Stomach smooth muscle (tissue), 2 donors: ENCODE data around the gene WDR7.

Source experiments
- H3K27ac ChIP-seq: one replicate; pipeline ENCODE4 v1.7.0; 2013; ENCODE audit warnings: mild to moderate bottlenecking, low read length, inconsistent platforms
- H3K27me3 ChIP-seq, 2 donors: one replicate each; pipeline ENCODE4 v1.7.0; 2013; ENCODE audit warnings: low read length in 2 of 2; ENCODE audit not compliant: insufficient read depth in 2 of 2, control insufficient read depth in 1 of 2
- H3K36me3 ChIP-seq, 2 donors: one replicate each; pipeline ENCODE4 v1.7.0; 2013; ENCODE audit warnings: low read length in 2 of 2; ENCODE audit not compliant: control insufficient read depth in 2 of 2, insufficient read depth in 2 of 2
- H3K4me1 ChIP-seq: one replicate; pipeline ENCODE4 v1.7.0; 2013; ENCODE audit warnings: low read length; ENCODE audit not compliant: control insufficient read depth, insufficient read depth
- H3K4me3 ChIP-seq, 2 donors: one replicate each; pipeline ENCODE4 v1.7.0; 2013; ENCODE audit warnings: low read length in 2 of 2
- H3K9ac ChIP-seq, 2 donors: one replicate each; pipeline ENCODE4 v1.7.0; 2013; ENCODE audit warnings: low read length in 2 of 2, mild to moderate bottlenecking in 1 of 2
- H3K9me3 ChIP-seq, 2 donors: one replicate each; pipeline ENCODE4 v1.7.0; 2013; ENCODE audit warnings: low read length in 2 of 2; ENCODE audit not compliant: control insufficient read depth in 2 of 2
- donor health status: healthy.
- donor health status: Pancreatic carcinoma.

Gene WDR7

DNA sequence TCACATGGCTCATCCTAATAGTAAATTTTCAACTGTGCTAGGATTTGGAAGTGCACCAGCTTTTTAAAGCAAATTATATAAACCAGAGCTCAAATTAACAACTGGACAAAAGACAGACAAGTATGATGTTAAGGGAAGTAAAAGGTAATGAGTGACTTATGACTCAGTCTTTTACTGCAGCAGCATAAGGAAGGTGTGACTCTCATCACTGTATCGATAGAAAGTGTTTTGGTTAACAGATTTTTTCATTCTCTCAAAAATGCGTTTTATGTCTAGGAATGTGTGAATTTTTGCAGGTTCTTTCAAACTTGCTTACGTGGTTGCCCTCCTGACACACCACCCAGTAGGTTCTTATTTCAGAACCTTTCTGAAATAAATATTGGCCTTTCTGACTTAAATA lies 251.5 kb downstream of the WDR7 start:
- Histone ChIP-seq H3K4me3 (no peak overlapping the region), H3K4me1 (no peaks in the 10 kb centered on the region), H3K36me3 (no peaks in the 10 kb centered on the region), H3K27ac (no peak overlapping the region), H3K27me3 (no peaks in the 10 kb centered on the region), H3K9ac (no peak overlapping the region), H3K9me3 (no peaks in the 10 kb centered on the region)

GRCh38 chr18:56903686-56904085 lies 252.5 kb downstream of the WDR7 start:
- no peak overlapping the region for H3K4me3 ChIP-seq
- H3K4me1 ChIP-seq = no peaks in the 10 kb centered on the region
- H3K27ac ChIP-seq = no peak overlapping the region
- no peaks in the 10 kb centered on the region for H3K9me3 ChIP-seq
- no peaks in the 10 kb centered on the region for H3K36me3 ChIP-seq
- no peaks in the 10 kb centered on the region for H3K27me3 ChIP-seq
- no peak overlapping the region for H3K9ac ChIP-seq

- Histone ChIP-seq H3K36me3 (no peaks in the 10 kb centered on the region), H3K27ac (no peak overlapping the region), H3K27me3 (no peaks in the 10 kb centered on the region), H3K4me3 (no peak overlapping the region), H3K9me3 (no peaks in the 10 kb centered on the region), H3K9ac (no peak overlapping the region), H3K4me1 (no peaks in the 10 kb centered on the region)
Measured at GRCh38 chr18:56907771-56908170, 256.6 kb downstream of the WDR7 start.

GRCh38 chr18:56910237-56910636 lies 259.1 kb downstream of the WDR7 start:
- Histone ChIP-seq H3K9ac (no peak overlapping the region), H3K27ac (no peak overlapping the region), H3K4me3 (no peak overlapping the region), H3K36me3 (no peaks in the 10 kb centered on the region), H3K9me3 (no peaks in the 10 kb centered on the region), H3K27me3 (no peaks in the 10 kb centered on the region), H3K4me1 (no peaks in the 10 kb centered on the region)

- Histone ChIP-seq H3K9ac (no peak overlapping the region), H3K27ac (no peak overlapping the region), H3K4me1 (no peaks in the 10 kb centered on the region)
Measured at GRCh38 chr18:56910967-56911366, 259.8 kb downstream of the WDR7 start.

DNA sequence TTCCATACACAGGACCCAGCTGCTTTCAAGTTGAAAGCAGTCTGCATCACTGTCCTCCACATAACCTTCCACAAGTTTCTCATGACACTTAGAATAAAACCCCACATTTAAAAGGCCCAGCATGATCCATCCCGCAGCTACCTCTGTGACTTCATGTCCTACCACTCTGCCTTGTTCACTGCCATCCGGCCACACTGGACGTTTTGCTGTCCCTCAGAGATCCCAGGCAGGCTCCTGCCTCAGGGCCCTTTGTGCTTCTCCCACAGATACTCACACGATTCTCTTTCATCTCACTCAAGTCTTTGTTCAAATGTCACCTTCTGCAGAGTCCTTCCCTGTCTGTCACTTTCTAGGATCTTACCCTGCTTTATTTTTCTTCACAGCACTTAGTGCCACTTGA lies 262.8 kb downstream of the WDR7 start:
- no peak overlapping the region for H3K27ac ChIP-seq
- H3K4me3 ChIP-seq = no peak overlapping the region
- H3K4me1 ChIP-seq = no peaks in the 10 kb centered on the region
- no peaks in the 10 kb centered on the region for H3K36me3 ChIP-seq
- H3K9me3 ChIP-seq = no peaks in the 10 kb centered on the region
- no peak overlapping the region for H3K9ac ChIP-seq
- no peaks in the 10 kb centered on the region for H3K27me3 ChIP-seq

More at GRCh38 chr18:56910967-56911366, 259.8 kb downstream of the WDR7 start:
- H3K9me3 ChIP-seq = no peaks in the 10 kb centered on the region
- no peaks in the 10 kb centered on the region for H3K27me3 ChIP-seq
- no peak overlapping the region for H3K4me3 ChIP-seq
- no peaks in the 10 kb centered on the region for H3K36me3 ChIP-seq

DNA sequence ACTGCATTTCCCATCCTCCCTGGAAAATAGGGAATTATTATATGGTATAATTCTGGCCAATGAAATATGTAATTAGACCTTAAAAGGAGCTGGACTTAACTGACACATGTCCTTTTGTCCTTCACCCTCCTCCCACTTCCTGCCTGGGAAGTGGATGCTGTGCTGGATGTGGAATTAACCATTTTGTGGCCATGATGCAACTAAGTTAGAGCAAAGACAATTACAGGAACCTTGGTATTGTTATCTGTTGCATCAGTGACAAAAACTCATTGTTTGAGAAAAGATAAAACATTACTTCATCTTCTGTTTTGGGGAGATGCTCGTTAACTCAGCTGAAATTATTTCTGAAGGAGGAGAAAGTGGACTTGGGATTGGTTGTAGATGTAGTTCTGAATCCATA lies 268.0 kb downstream of the WDR7 start:
- H3K4me3 ChIP-seq = no peak overlapping the region
- H3K27me3 ChIP-seq = no peaks in the 10 kb centered on the region
- H3K27ac ChIP-seq = no peak overlapping the region
- H3K4me1 ChIP-seq = no peaks in the 10 kb centered on the region
- H3K9ac ChIP-seq = no peak overlapping the region
- no peaks in the 10 kb centered on the region for H3K36me3 ChIP-seq
- H3K9me3 ChIP-seq = no peaks in the 10 kb centered on the region

DNA sequence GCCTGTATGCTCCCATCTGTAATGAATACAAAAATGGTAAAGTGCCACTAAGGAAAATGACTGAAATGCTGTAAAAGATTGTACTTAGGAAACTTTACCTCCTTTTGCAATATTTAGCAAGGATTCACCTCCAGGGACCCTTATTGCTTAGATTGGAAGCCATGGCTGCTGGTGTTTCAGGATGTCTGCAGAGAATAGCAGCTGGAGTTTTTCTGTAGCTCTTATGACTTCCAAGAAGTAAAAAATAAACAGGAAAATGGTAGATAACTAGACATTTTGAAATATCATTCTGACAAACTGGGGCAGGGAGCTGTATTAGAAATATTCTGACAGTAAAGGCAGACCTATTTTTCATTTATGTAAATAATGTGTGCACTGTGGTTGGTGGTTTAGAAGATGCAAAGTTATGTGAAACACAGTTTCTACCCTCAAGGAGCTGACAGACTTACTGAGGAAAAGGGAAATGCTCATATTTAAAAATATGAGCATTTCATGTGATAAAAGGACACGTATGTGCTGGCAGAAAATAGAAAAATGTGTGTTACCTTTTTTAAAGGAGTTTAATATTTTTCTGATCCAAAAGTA lies 270.8 kb downstream of the WDR7 start:
- H3K9me3 ChIP-seq = no peaks in the 10 kb centered on the region
- H3K9ac ChIP-seq = no peak overlapping the region
- no peaks in the 10 kb centered on the region for H3K4me1 ChIP-seq
- no peak overlapping the region for H3K27ac ChIP-seq
- peaks cover 2 to 4% of the 10 kb centered on the region in 2 donors for H3K36me3 ChIP-seq
- H3K4me3 ChIP-seq = no peak overlapping the region
- H3K27me3 ChIP-seq = no peaks in the 10 kb centered on the region

GRCh38 chr18:56926734-56927133 lies 275.6 kb downstream of the WDR7 start:
- H3K27me3 ChIP-seq = no peaks in the 10 kb centered on the region
- no peaks in the 10 kb centered on the region for H3K9me3 ChIP-seq
- no peak overlapping the region for H3K4me3 ChIP-seq
- H3K4me1 ChIP-seq = no peaks in the 10 kb centered on the region
- H3K27ac ChIP-seq = no peak overlapping the region
- no peak overlapping the region for H3K9ac ChIP-seq
- peaks cover 2 to 4% of the 10 kb centered on the region in 2 donors for H3K36me3 ChIP-seq

DNA sequence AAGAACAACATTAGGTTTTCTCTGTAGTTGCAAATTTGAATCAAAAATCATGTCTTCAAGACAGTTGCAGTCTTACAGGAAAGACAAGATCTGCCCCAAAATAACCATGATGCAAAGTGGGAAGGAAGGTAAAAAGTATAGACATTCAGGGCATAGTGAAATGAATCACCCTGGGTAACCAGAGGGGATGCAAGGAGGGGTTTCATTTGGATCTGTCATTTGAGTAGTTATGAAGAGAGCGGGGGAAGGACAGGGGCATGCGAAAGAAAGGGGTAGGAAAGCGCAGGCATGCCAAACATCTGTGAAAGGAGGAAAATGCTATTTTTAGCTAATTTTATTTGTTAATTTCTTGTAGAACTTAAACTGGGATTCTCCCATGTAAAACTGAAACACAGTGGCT lies 276.6 kb downstream of the WDR7 start:
- Histone ChIP-seq H3K9ac (no peak overlapping the region), H3K27me3 (no peaks in the 10 kb centered on the region), H3K9me3 (no peaks in the 10 kb centered on the region), H3K27ac (no peak overlapping the region), H3K36me3 (peaks cover 4 to 5% of the 10 kb centered on the region in 2 donors), H3K4me1 (no peaks in the 10 kb centered on the region), H3K4me3 (no peak overlapping the region)

DNA sequence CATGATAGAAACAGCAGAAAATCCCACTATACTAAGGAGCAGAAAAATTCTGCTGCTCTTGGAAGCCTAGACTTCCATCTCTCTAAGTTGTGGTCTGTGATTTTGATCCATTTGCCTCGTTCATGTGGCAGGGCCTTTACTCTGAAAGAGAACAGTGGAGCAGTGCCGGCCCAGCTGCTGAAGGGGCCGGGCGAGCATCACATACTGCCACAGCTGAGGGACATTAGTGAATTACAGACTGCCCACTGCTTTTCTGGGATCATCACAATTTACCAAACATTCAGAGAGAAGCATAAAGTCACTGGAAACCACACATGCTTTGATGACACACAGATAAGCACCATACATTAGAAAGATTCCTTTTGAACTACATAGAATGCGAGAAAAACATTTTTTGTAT lies 278.7 kb downstream of the WDR7 start:
- Histone ChIP-seq H3K36me3 (peaks cover under 1 to 5% of the 10 kb centered on the region in 2 donors), H3K4me1 (no peaks in the 10 kb centered on the region), H3K27me3 (no peaks in the 10 kb centered on the region), H3K9ac (no peak overlapping the region), H3K27ac (no peak overlapping the region), H3K9me3 (no peaks in the 10 kb centered on the region), H3K4me3 (no peak overlapping the region)
